ENCODE results near the gene UBE2QL1.

Gene UBE2QL1

DNA sequence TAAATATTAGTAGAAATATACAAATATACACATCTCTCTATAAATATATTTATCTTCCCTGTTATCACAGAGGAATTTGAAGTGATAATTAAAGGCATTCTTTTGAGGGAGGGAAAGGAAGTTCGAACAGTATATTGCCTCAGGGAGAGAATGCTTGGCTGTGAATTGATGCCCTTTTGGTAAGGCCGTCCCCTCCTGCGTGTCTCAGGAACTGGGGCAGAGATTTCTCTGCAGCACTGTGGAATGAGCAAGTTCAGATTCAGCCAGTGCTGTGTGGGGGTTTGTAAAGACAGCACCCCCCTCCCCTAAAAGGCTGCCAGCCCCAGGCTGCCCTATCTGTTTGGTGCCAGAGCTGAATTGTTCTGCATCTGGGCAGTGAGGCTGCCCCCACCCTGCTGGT is 42.0 kb downstream of the UBE2QL1 start:
- DNase-seq (ENCODE audit: low read depth, low spot score): no peak

GRCh38 chr5:6491196-6491918 is 42.7 kb downstream of the UBE2QL1 start:
- DNase-seq (ENCODE audit: low read depth, low spot score): no peak
- H3K4me3 ChIP-seq (ENCODE audit: low read length): no peak overlapping the region

More for the DNA sequence above, 42.0 kb downstream of the UBE2QL1 start:
- H3K4me3 ChIP-seq (ENCODE audit: low read length): no peak overlapping the region

- no peak overlapping the region for H3K4me3 ChIP-seq (ENCODE audit: low read length)
- DNase-seq (ENCODE audit: low read depth, low spot score): no peak
Measured at GRCh38 chr5:6491919-6492290, 43.2 kb downstream of the UBE2QL1 start.

DNA sequence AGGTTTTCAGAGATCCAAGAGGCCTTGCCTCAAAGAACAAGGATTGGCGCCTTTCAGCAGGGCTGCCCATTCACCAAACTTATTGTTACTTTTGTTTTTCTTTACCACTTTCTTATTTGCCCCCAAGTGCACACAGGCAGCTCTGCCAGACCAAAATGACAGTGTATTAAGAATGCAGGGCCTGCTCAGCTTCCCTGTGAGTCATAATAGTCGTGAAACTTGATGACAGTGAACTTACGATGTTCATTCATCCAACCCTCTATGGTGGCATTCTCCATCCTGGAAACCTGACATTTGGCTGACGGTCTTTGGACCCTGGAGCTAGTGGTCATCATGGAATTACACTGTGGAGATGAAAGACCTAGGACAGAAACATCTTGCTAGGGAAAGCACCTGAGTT is 44.3 kb downstream of the UBE2QL1 start:
- DNase-seq (ENCODE audit: low read depth, low spot score): no peak
- H3K4me3 ChIP-seq (ENCODE audit: low read length): no peak overlapping the region

DNA sequence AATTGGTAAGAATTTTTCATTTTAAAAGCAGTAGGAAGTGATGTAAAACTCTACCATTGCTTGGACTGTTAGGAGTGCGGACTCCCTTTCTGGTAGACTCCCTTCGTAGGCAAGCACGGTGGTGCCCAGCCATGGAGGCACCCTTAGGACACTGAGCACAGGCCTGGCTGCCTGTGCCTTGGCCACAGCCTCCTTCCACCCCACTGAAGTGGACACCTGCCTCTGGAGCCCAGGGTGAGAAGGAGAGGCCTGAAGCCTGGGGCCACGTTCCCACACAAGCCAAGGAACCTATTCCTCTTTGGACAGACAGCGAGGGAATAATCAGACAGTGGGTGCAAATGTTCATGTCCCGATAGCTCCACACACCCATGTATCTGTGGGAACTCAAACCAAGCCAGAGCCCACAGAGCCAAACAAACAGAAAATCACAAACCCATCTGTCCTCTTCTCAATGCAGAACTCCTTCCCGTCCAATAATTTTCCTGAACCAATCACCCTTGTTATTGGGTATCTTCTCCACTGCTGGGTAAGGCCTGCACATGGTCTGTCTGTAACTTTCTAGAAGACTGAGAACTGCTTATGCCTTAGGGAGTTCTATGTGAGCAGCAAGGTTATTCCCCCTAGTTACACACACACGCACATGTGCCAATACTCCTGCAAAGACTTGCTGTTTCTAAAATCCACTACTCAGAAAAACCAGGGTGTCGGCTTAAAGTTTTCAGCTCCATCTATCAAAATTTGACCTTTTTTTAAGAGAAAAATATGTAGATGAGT is 45.2 kb downstream of the UBE2QL1 start:
- no peak for DNase-seq (ENCODE audit: low read depth, low spot score)
- no peak overlapping the region for H3K4me3 ChIP-seq (ENCODE audit: low read length)

GRCh38 chr5:6494939-6495338 is 46.3 kb downstream of the UBE2QL1 start:
- no peak overlapping the region for H3K4me3 ChIP-seq (ENCODE audit: low read length)
- DNase-seq (ENCODE audit: low read depth, low spot score): no peak

GRCh38 chr5:6495433-6496206 is 47.0 kb downstream of the UBE2QL1 start:
- H3K4me3 ChIP-seq (ENCODE audit: low read length): no peak overlapping the region
- no peak for DNase-seq (ENCODE audit: low read depth, low spot score)

GRCh38 chr5:6496207-6496584 is 47.5 kb downstream of the UBE2QL1 start:
- DNase-seq (ENCODE audit: low read depth, low spot score): no peak
- H3K4me3 ChIP-seq (ENCODE audit: low read length): no peak overlapping the region

DNA sequence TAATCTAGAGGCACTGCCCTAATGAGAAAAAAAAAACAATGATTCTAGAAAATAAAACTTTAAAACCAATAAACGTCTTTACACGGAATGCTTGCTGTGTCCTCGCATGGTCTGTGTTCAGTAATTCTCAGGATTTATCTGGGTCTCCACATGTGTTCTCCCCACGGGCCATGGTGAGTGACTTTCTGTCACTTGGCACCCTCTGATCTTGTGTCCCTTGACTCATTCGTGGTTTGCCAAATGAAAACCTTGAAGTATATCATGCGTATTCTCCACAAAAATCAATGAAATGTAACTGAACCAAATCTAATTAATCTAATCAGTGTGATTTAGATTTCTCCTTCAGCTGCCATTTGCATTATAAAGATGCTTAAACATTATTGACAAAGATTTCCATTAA is 48.0 kb downstream of the UBE2QL1 start:
- no peak overlapping the region for H3K4me3 ChIP-seq (ENCODE audit: low read length)
- DNase-seq (ENCODE audit: low read depth, low spot score): no peak

DNA sequence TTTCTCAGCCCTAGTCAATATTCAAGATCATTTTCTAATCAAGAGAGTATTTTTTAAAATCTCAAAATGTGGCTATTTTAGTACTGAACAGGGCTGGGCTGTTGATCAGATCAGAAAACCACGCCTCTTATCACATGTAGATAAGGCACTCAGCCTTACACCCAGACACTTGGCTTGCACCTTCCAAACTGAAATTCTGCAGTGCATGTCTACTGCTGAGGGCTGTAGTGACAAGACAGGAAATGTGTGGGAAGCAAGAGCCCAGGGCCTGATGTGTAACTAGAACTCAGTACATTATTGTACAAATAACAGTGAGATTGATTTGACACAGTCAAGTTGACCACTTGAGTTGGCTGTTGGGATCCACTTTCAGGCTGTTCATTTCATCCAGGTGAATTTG is 48.6 kb downstream of the UBE2QL1 start:
- no peak overlapping the region for H3K4me3 ChIP-seq (ENCODE audit: low read length)
- no peak for DNase-seq (ENCODE audit: low read depth, low spot score)

DNA sequence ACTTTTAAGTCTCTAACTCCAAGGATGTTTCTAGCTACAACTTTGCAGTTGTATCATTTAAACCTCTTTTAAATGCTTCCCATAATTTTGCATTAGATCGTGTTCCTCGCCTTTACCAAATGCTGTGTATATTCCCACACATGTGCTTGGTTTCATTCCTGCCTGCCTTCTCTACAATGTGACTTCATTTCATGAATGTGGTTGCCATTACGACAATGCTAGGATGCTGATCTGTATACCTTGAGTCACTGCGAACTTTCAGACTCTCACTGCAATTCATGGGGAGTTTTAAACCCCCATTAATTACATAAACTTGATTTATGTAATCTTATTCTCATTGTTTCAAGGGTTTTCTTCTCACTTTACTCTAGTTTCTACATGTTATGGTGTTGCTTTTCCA is 50.3 kb downstream of the UBE2QL1 start:
- no peak for DNase-seq (ENCODE audit: low read depth, low spot score)
- H3K4me3 ChIP-seq (ENCODE audit: low read length): no peak overlapping the region

DNA sequence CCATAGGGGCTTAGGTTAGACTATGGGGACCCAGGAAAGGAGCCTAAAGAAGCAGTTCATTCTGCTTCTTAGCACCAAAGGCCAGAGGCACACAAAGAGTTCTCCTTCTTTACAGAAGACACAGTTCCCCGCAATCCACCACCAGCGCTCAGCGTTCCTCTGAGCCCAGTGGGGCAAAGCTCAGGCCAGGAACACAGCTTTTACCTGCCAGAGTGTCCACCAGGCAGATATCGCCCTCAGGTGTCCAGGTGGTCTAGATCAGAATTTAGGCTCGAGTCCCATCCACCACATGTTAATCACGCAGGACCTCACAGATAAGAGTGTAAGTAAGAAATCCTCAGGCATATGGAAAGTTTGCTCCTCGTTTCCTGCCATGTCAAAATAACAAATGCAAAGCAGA is 53.0 kb downstream of the UBE2QL1 start:
- DNase-seq (ENCODE audit: low read depth, low spot score): no peak
- no peak overlapping the region for H3K4me3 ChIP-seq (ENCODE audit: low read length)

GRCh38 chr5:6502421-6502820 is 53.8 kb downstream of the UBE2QL1 start:
- DNase-seq (ENCODE audit: low read depth, low spot score): no peak
- no peak overlapping the region for H3K4me3 ChIP-seq (ENCODE audit: low read length)

DNA sequence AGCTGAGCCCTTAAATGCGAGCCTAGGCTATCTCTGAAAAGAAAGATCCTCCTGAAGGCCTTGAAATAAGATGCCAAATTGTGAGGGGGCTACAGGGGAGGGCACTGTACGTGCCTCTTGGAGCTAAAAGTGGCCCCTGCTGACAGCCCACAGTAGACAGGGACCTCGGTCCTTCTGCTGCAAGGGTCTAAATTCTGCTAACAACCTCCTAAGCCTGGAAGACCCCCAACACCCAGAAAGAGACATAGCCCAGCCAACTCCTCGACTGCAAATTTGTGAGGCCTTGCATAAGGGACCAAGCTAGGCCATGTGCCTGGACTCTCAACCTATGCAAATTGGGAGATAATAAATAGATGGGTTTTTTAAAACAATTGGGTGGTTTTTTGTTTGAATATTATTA is 54.7 kb downstream of the UBE2QL1 start:
- DNase-seq (ENCODE audit: low read depth, low spot score): no peak
- H3K4me3 ChIP-seq (ENCODE audit: low read length): no peak overlapping the region

- H3K4me3 ChIP-seq (ENCODE audit: low read length): no peak overlapping the region
- no peak for DNase-seq (ENCODE audit: low read depth, low spot score)
Measured at GRCh38 chr5:6504677-6505415, 56.2 kb downstream of the UBE2QL1 start.

GRCh38 chr5:6505416-6505755 is 56.7 kb downstream of the UBE2QL1 start:
- no peak overlapping the region for H3K4me3 ChIP-seq (ENCODE audit: low read length)
- no peak for DNase-seq (ENCODE audit: low read depth, low spot score)

DNA sequence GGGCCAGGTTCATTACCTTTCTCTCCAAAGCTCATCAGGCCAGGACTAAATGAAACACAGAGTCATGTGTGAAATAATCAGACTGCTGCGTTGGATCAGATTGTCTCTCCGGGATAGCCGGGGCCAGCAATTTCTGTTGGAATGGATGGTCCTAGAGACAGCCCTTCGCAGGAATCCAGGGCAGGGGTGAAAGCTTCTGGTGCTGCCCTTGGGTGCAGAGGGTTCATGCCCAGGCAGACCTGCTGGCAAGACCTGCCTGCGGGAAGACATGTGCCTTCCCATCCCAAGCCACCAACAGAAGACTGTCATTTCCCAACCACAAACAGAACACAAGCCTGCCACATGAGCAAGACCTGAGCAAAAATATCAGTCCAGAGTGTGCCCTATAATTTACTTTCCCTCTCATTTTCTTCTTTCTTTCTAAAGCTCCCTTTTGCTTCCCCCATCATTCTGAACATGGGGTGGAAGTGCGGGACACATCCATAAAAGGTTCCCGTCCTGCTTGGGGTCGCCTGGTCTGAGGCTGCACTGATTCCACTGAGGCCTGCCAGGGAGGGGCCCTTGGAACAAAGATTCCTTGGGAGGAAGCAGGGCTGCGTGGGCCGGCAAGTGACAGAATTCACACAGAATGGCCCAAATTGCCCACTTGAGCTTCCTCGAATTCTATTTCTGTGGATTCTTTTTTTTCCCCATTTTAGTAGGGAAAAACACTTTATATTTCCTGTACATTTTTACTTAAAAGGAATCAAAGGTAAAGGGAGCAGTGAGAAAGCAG is 57.3 kb downstream of the UBE2QL1 start:
- DNase-seq (ENCODE audit: low read depth, low spot score): no peak
- H3K4me3 ChIP-seq (ENCODE audit: low read length): no peak overlapping the region

DNA sequence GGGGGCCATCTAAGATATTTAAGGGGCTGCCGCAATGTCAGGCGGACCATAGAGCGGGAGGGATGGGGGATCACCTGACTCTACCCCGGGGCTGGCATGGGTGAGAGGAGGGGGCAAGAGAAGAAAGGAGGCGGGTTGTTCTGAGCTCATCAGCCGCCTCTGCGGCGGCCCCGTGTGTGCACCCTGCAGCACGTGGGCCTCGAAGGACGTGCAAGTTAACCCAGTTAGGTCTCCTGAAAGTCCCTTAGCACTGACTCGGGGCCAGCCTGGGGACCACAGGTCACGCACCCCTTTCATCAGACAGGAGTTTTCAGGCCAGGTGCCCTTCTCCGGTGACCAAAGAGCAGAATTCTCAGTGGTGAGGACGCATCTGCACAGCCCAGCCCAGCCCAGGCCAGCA is 58.0 kb downstream of the UBE2QL1 start:
- H3K4me3 ChIP-seq (ENCODE audit: low read length): no peak overlapping the region
- no peak for DNase-seq (ENCODE audit: low read depth, low spot score)

DNA sequence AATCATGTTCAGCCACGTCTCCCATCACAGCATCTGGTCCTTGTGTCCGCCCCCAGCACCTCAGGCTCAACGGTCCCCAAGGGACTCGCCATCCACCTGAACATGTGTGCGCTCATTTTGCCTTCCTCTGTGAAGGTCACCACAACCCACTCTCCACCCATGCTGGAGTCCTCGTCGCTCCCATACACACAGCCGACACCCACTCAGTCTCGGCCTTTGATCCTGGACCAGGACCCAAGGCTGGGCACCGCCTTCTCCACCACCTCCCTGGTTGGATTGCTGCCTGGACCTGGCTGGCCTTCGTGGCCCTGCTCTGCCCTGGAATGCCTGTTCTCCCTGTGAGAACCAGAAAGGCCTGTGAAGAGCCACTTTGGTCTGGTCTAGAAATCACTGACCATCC is 60.3 kb downstream of the UBE2QL1 start:
- DNase-seq (ENCODE audit: low read depth, low spot score): no peak
- H3K4me3 ChIP-seq (ENCODE audit: low read length): no peak overlapping the region

Data from Jurkat, Clone E6-1 (cell line).